Pancreas (tissue), 10 donors: ENCODE data around the gene KIAA1671. TPM values are rescaled to one million over a fixed set of nuclear protein-coding genes. Genes with fewer than 3 reads are reported as not detected.
"Not testable (repeated sequence)": the region's sequence is repeated elsewhere in the genome, so short reads cannot be mapped to it uniquely, and the experiment has no call there.

ENCODE experiments used
- ATAC-seq, 4 donors: fragments of 200-7000 bp; cut with Tn5 transposase; one replicate each; pipeline versions ENCODE4 v1.8.0 to v1.9.1; 2020; ENCODE audit warnings: mild to moderate bottlenecking in 4 of 4, moderate library complexity in 4 of 4
- DNase-seq, 6 donors: peaks; one replicate each; pipeline ENCODE4 v3.0.0-alpha.2; 2020
- FAIRE-seq: peaks from 2 replicates; lab custom pipeline; 2012; peaks lifted over from hg19 to GRCh38; lab: Jason Lieb, UNC
- H3K27ac ChIP-seq, 4 donors: fragments of 200-600 bp; sonication (generic); 1 replicate in 3 of 4; 2 replicates in 1 of 4; pipeline versions ENCODE4 v1.5.0 to v1.8.0; 2020
- H3K27me3 ChIP-seq, 4 donors: fragments of 200-600 bp; one replicate each; pipeline ENCODE4 v1.8.0; 2021
- H3K36me3 ChIP-seq, 3 donors: fragments of 200-600 bp; sonication (generic) in 1 of 3; one replicate each; pipeline versions ENCODE4 v1.5.0 to v1.8.0; 2020 to 2021
- H3K4me1 ChIP-seq, 3 donors: fragments of 200-600 bp; one replicate each; pipeline ENCODE4 v1.8.0; 2021
- H3K4me3 ChIP-seq, 4 donors: fragments of 200-600 bp; sonication (generic) in 2 of 4; one replicate each; pipeline versions ENCODE4 v1.5.0 to v1.8.0; 2020 to 2021
- H3K9me3 ChIP-seq, 4 donors: fragments of 200-600 bp; one replicate each; pipeline ENCODE4 v1.8.0; 2021
- WGBS, 2 donors: extraction: QIAGEN DNeasy Blood & Tissue Kit; methylation state at CpG; one replicate each; pipeline ENCODE4 v1.1.7; 2013; 5-methylcytosine and 5-hydroxymethylcytosine counted together
- intact Hi-C, 3 donors: fragments of 100-400 bp; cut with DNase I; formaldehyde crosslinking; loops; one replicate each; pipeline versions ENCODE4 v1.11.1 to v1.14.2; 2022
- polyA plus RNA-seq, 2 donors: library from polyadenylated mRNA; stranded (reverse); fragments of 200-250 nt; gene quantifications; one replicate each; pipeline ENCODE4 v1.2.3, GENCODE V29; 2013
- total RNA-seq, 6 donors: library from RNA; stranded (reverse); fragmentation: NEBNext Ultra II Directional in 4 of 6; extraction: Animal tissue kit (Norgen Biotek cat#: 25700) in 4 of 6; gene quantifications; one replicate each; pipeline versions ENCODE4 v1.2.1 to v1.2.4, GENCODE V29; 2021 to 2023
- TF ChIP-seq, protein P1 (sequence below), 4 donors: fragments of 200-600 bp; sonication (generic) in 3 of 4; IDR thresholded peaks; one replicate each; pipeline versions ENCODE4 v1.5.0 to v1.8.0; 2021; ENCODE audit warnings: antibody characterized with exemption in 4 of 4
- donor health status: healthy with polysubstance abuse.
- donor health status: DM: no; HTN: no; CAD: no; lungs with moderate emphysema.
- donor health status: DM: no; HTN: no; CAD: no.
- donor health status: control.
- donor health status: control.
- donor health status: Bipolar disorder and iron deficiency.
- donor health status: DM: yes; HTN: yes; CAD: no.
- donor health status: DM: no; HTN: no; CAD: no.
- donor health status: DM: no; HTN: no; CAD: no.
- donor health status: DM: yes; HTN: yes; CAD: no.

KIAA1671 gene
- total RNA-seq (10 to 100 TPM; 17.5 to 28.8 (median 20.4) TPM), polyA plus RNA-seq (10 to 100 TPM in 1 of 2 donors, 1 to 10 TPM in 1; 8.3 to 12.8 TPM)

DNA sequence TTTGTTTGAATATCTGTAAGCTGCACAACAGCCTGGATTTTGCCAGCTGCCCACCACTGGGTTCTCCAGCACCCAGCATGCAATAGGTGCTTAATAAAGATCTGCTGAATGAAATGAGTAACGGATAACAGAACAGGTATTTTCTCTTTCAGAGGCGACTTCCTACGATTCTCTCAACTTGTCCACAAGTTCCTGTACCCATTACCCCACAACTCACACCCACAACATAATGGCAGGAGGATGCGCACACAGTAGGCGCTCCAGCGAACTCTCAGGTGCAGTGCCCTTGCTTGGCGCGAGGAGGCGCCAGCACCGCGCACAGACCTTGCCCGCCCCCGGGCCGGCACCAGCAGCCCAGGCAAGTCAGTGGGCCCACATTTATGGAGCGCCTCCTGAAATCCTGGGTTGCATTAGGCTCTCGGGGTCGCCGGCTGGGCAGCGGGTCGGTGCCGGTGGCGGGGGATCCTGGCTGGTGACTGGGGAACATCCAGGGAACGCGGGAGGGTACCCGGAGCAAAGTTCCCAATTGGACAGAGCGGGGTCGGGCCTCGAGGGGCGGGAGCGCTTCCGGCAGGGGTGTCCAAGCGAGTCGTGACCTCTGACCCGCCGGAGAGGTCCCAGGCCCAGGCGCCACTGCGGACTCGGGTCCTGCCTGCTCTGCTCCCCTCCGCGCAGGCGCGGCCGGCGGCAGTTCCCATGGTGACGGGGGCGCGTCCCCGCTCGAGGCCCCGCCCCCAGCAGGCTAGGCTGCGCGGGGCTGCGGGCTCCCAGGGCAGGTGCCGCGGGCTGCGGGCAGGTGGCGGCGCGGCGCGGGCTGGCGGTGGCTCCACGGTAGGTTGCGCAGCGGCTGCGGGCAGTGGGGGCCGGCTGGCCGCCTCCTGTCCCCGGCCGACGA lies at the start of gene KIAA1671:
Gene KIAA1671, plus strand, starts transcription at position 775 of the 895 bp plus-strand sequence. CDS start 75,284 bp downstream, outside the sequence.
- Histone ChIP-seq H3K9me3 (no peaks in the 10 kb centered on the region), H3K36me3 (no peaks in the 10 kb centered on the region), H3K4me1 (peaks cover 12 to 35% (median 26%) of the 10 kb centered on the region in 3 donors), H3K27ac (peak within 1 kb of the TSS; percentile 57 to 89 (median 82)), H3K4me3 (peak within 1 kb of the TSS; percentile 53 to 70 (median 68)), H3K27me3 (no peaks in the 10 kb centered on the region)
- peak; percentile 83 to 97 (median 94) for DNase-seq
- TF ChIP-seq, protein P1, sequence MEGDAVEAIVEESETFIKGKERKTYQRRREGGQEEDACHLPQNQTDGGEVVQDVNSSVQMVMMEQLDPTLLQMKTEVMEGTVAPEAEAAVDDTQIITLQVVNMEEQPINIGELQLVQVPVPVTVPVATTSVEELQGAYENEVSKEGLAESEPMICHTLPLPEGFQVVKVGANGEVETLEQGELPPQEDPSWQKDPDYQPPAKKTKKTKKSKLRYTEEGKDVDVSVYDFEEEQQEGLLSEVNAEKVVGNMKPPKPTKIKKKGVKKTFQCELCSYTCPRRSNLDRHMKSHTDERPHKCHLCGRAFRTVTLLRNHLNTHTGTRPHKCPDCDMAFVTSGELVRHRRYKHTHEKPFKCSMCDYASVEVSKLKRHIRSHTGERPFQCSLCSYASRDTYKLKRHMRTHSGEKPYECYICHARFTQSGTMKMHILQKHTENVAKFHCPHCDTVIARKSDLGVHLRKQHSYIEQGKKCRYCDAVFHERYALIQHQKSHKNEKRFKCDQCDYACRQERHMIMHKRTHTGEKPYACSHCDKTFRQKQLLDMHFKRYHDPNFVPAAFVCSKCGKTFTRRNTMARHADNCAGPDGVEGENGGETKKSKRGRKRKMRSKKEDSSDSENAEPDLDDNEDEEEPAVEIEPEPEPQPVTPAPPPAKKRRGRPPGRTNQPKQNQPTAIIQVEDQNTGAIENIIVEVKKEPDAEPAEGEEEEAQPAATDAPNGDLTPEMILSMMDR (IDR thresholded peaks at IDR 0.05), result peak; percentile 55 to 98 (median 90)
- FAIRE-seq, result no peak
- WGBS, 2 donors, result 2 to 3% methylated on average over 64 to 71 of the region's 71 CpGs
- ATAC-seq, result peak; percentile 85 to 93 (median 90)
- intact Hi-C loops, result loop anchor here in 2 of 3 donors (5.0 kb wide), 2 partner anchors 95 to 100 kb away; no protein-coding TSS in a partner anchor

GRCh38 chr22:24905909-24906308 lies 46.6 kb upstream of the KIAA1671 start:
- TF ChIP-seq, protein P1 (IDR thresholded peaks at IDR 0.05), result no peak
- Histone ChIP-seq H3K4me1 (no peaks in the 10 kb centered on the region), H3K9me3 (no peaks in the 10 kb centered on the region), H3K27me3 (no peaks in the 10 kb centered on the region), H3K27ac (no peak overlapping the region), H3K36me3 (no peaks in the 10 kb centered on the region), H3K4me3 (no peak overlapping the region)
- 97 to 99% methylated on average over 1 of the region's 1 CpG for WGBS, 2 donors
- no peak for FAIRE-seq
- intact Hi-C loops, result no loop called here
- no peak for ATAC-seq
- DNase-seq, result no peak

DNA sequence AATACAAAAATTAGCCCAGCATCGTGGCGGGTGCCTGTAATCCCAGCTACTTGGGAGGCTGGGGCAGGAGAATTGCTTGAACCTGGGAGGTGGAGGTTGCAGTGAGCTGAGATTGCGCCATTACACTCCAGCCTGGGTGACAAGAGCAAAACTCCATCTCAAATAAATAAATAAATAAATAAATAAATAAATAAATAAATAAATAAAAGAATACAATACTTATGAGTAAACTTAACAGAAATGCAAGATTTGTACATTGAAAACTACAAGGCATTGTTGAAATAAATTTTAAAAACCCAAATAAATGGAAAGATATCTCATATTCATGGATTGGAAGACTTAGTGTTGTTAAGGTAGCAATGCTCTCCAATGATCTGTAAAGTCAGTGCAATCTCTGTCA lies 45.4 kb upstream of the KIAA1671 start:
- H3K4me1 ChIP-seq, ATAC-seq, intact Hi-C loops, H3K9me3 ChIP-seq, H3K27me3 ChIP-seq, H3K27ac ChIP-seq, H3K4me3 ChIP-seq, H3K36me3 ChIP-seq, FAIRE-seq, DNase-seq: not testable (repeated sequence)
- 95 to 98% methylated on average over 3 of the region's 3 CpGs for WGBS, 2 donors

- no peak for ATAC-seq
- no peaks in the 10 kb centered on the region for H3K4me1 ChIP-seq
- H3K36me3 ChIP-seq, result no peaks in the 10 kb centered on the region
- intact Hi-C loops, result no loop called here
- FAIRE-seq, result no peak
- 87 to 90% methylated on average over 4 of the region's 4 CpGs for WGBS, 2 donors
- no peak overlapping the region for H3K4me3 ChIP-seq
- TF ChIP-seq, protein P1 (IDR thresholded peaks at IDR 0.05), result no peak
- no peak overlapping the region for H3K27ac ChIP-seq
- H3K9me3 ChIP-seq, result no peaks in the 10 kb centered on the region
- no peaks in the 10 kb centered on the region for H3K27me3 ChIP-seq
- DNase-seq, result no peak
Measured at GRCh38 chr22:24920029-24920428, 32.5 kb upstream of the KIAA1671 start.

GRCh38 chr22:24925586-24926427 lies 26.7 kb upstream of the KIAA1671 start:
- TF ChIP-seq, protein P1 (IDR thresholded peaks at IDR 0.05), result no peak
- Histone ChIP-seq H3K9me3 (no peaks in the 10 kb centered on the region), H3K4me3 (no peak overlapping the region), H3K4me1 (no peaks in the 10 kb centered on the region), H3K27me3 (no peaks in the 10 kb centered on the region), H3K27ac (no peak overlapping the region), H3K36me3 (no peaks in the 10 kb centered on the region)
- ATAC-seq, result no peak
- DNase-seq, result no peak
- whole genome bisulfite sequencing, 2 donors, result 77 to 81% methylated on average over 17 of the region's 17 CpGs
- no peak for FAIRE-seq
- intact Hi-C loops, result no loop called here
